Osteoblast (primary cell): ENCODE results near the gene COL4A6. TPM values are rescaled to one million over a fixed set of nuclear protein-coding genes. Genes with fewer than 3 reads are reported as not detected.

Source experiments
- DNase-seq: peaks from one replicate; pipeline ENCODE4 v3.0.0; 2011; ENCODE audit warnings: low spot score, mixed read lengths; ENCODE audit not compliant: insufficient read length; ENCODE audit errors: missing footprints
- H2AFZ ChIP-seq: 2 replicates; pipeline ENCODE4 v1.6.0; 2011; ENCODE audit warnings: mild to moderate bottlenecking, low read length
- H3K27ac ChIP-seq: 2 replicates; pipeline ENCODE4 v1.5.1; 2011; ENCODE audit warnings: mild to moderate bottlenecking, low read depth, low read length, moderate library complexity
- H3K27me3 ChIP-seq: 2 replicates; pipeline ENCODE4 v1.6.0; 2012; ENCODE audit warnings: mild to moderate bottlenecking, control low read depth, inconsistent platforms, low read length, moderate library complexity; ENCODE audit not compliant: insufficient read depth
- H3K36me3 ChIP-seq: 2 replicates; pipeline ENCODE4 v1.5.1; 2011; ENCODE audit warnings: mild to moderate bottlenecking, low read length, control low read depth, moderate library complexity; ENCODE audit not compliant: insufficient read depth
- H3K4me1 ChIP-seq: 2 replicates; pipeline ENCODE4 v1.5.1; 2011; ENCODE audit warnings: mild to moderate bottlenecking, low read length, control low read depth, moderate library complexity; ENCODE audit not compliant: insufficient read depth
- H3K4me2 ChIP-seq: 2 replicates; pipeline ENCODE4 v1.6.0; 2011; ENCODE audit warnings: mild to moderate bottlenecking, low read length; ENCODE audit not compliant: insufficient read depth
- H3K4me3 ChIP-seq: fragments of 200-600 bp; sonication (generic); 3 replicates; pipeline ENCODE4 v1.5.1; 2012; ENCODE audit warnings: mild to moderate bottlenecking, low read length, inconsistent platforms; ENCODE audit not compliant: insufficient read depth
- H3K79me2 ChIP-seq: 2 replicates; pipeline ENCODE4 v1.6.0; 2012; ENCODE audit warnings: mild to moderate bottlenecking, low read length, control low read depth, inconsistent platforms; ENCODE audit not compliant: insufficient read depth
- H3K9me3 ChIP-seq: 2 replicates; pipeline ENCODE4 v1.5.1; 2011; ENCODE audit warnings: low read depth, low read length, control low read depth
- H4K20me1 ChIP-seq: 2 replicates; pipeline ENCODE4 v1.6.0; 2012; ENCODE audit warnings: mild to moderate bottlenecking, low read length, control low read depth; ENCODE audit not compliant: insufficient read depth
- CTCF ChIP-seq: IDR thresholded peaks from 2 replicates; pipeline ENCODE4 v1.5.1; 2011; ENCODE audit warnings: mild to moderate bottlenecking, low read depth, low read length, moderate library complexity; ENCODE audit errors: extremely low read depth
- total RNA-seq: library from RNA; depleted of rRNA; stranded (reverse); fragments of >200 nt; gene quantifications from 2 replicates; pipeline ENCODE4 v1.2.3, GENCODE V29; 2012

Gene COL4A6
- total RNA-seq, 1 donor, result not detected

- Histone ChIP-seq H2AFZ (no peak overlapping the region), H3K36me3 (no peaks in the 10 kb centered on the region), H3K4me3 (no peak overlapping the region), H3K9me3 (no peaks in the 10 kb centered on the region), H3K27ac (no peak overlapping the region), H3K79me2 (no peaks in the 10 kb centered on the region), H4K20me1 (no peaks in the 10 kb centered on the region), H3K4me2 (no peak overlapping the region), H3K27me3 (no peaks in the 10 kb centered on the region), H3K4me1 (no peaks in the 10 kb centered on the region)
- no peak for TF ChIP-seq CTCF
- no peak for DNase-seq
Observed at GRCh38 chrX:108473979-108474378, 35.8 kb upstream of the COL4A6 start.

GRCh38 chrX:108468486-108468885, 30.3 kb upstream of the COL4A6 start:
- H3K4me2 ChIP-seq, result no peak overlapping the region
- no peaks in the 10 kb centered on the region for H4K20me1 ChIP-seq
- H3K27me3 ChIP-seq, result peaks cover 4% of the 10 kb centered on the region
- no peak overlapping the region for H2AFZ ChIP-seq
- TF ChIP-seq CTCF, result no peak
- no peak overlapping the region for H3K27ac ChIP-seq
- no peak for DNase-seq
- no peaks in the 10 kb centered on the region for H3K36me3 ChIP-seq
- H3K9me3 ChIP-seq, result no peaks in the 10 kb centered on the region
- H3K79me2 ChIP-seq, result no peaks in the 10 kb centered on the region
- no peaks in the 10 kb centered on the region for H3K4me1 ChIP-seq
- H3K4me3 ChIP-seq, result no peak overlapping the region

- H4K20me1 ChIP-seq, result no peaks in the 10 kb centered on the region
- DNase-seq, result no peak
- H3K4me3 ChIP-seq, result no peak overlapping the region
- no peak overlapping the region for H3K27ac ChIP-seq
- H3K79me2 ChIP-seq, result no peaks in the 10 kb centered on the region
- no peak overlapping the region for H3K4me2 ChIP-seq
- no peak for TF ChIP-seq CTCF
- H3K9me3 ChIP-seq, result no peaks in the 10 kb centered on the region
- H2AFZ ChIP-seq, result no peak overlapping the region
- no peaks in the 10 kb centered on the region for H3K4me1 ChIP-seq
- peaks cover 4% of the 10 kb centered on the region for H3K27me3 ChIP-seq
- H3K36me3 ChIP-seq, result no peaks in the 10 kb centered on the region
Observed at GRCh38 chrX:108464604-108465003, 26.4 kb upstream of the COL4A6 start.

DNA sequence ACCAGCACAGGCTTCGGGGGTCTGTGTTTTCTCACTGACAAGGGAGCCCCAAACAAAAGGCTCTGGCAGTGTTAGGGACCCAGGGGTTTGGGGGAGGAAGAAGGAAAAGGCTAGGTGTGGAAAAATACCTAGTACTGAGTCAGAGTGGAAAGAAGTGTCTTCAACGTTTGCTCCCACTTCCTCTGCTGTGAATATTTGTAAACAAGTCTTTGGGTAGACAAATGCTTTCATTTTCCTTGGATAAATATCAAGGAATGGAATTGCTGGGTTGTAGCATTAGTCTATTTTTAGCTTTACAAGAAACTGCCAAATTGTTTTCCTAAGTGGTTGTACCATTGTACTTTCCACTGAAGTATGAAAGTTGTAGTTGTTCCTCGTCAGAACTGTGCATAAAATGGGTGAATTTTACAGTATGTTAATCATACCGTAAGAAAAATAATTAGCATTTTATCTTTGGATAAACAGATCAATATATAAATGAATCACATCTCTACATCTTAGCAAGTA, 18.8 kb upstream of the COL4A6 start:
- no peak overlapping the region for H2AFZ ChIP-seq
- DNase-seq, result no peak
- H3K4me1 ChIP-seq, result no peaks in the 10 kb centered on the region
- no peak overlapping the region for H3K27ac ChIP-seq
- no peaks in the 10 kb centered on the region for H3K79me2 ChIP-seq
- H3K27me3 ChIP-seq, result no peaks in the 10 kb centered on the region
- no peak overlapping the region for H3K4me3 ChIP-seq
- H3K4me2 ChIP-seq, result no peak overlapping the region
- H3K36me3 ChIP-seq, result no peaks in the 10 kb centered on the region
- no peaks in the 10 kb centered on the region for H4K20me1 ChIP-seq
- TF ChIP-seq CTCF, result no peak
- no peaks in the 10 kb centered on the region for H3K9me3 ChIP-seq
